Endothelial cell of coronary artery (primary cell): ENCODE measurements around the gene OR2W3. TPM values are rescaled to one million over a fixed set of nuclear protein-coding genes. Genes with fewer than 3 reads are reported as not detected.

ENCODE experiments used
- total RNA-seq: library from RNA; depleted of rRNA; stranded (reverse); fragments of >200 nt; gene quantifications from 2 replicates; pipeline ENCODE4 v1.2.3, GENCODE V29; 2014

The OR2W3 gene
- total RNA-seq, result not detected in 2 replicates

DNA sequence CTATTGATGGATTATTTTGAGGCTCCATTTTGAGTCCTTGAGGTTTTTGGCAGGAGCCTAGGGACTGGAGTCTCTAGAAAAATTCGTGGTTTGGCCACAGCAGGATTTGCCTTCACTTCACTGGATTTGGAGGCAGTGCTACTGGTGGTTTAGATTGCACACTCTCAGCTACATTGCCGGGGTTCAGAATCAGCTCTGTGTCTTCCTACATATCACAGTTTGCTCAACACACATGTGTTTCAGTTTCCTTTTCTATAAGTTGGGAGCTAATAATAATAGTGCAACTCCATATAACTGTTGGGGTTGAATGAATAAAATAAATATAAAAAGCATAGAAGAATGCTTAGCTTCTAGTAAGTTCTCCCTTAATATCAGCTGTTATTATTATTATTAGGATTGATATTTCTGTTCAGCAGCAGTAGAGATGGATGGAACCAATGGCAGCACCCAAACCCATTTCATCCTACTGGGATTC, at the start of gene OR2W3:
Gene OR2W3, plus strand, starts transcription at position 425 of the 475 bp plus-strand sequence. Its CDS starts 0 bp downstream, at position 425.

DNA sequence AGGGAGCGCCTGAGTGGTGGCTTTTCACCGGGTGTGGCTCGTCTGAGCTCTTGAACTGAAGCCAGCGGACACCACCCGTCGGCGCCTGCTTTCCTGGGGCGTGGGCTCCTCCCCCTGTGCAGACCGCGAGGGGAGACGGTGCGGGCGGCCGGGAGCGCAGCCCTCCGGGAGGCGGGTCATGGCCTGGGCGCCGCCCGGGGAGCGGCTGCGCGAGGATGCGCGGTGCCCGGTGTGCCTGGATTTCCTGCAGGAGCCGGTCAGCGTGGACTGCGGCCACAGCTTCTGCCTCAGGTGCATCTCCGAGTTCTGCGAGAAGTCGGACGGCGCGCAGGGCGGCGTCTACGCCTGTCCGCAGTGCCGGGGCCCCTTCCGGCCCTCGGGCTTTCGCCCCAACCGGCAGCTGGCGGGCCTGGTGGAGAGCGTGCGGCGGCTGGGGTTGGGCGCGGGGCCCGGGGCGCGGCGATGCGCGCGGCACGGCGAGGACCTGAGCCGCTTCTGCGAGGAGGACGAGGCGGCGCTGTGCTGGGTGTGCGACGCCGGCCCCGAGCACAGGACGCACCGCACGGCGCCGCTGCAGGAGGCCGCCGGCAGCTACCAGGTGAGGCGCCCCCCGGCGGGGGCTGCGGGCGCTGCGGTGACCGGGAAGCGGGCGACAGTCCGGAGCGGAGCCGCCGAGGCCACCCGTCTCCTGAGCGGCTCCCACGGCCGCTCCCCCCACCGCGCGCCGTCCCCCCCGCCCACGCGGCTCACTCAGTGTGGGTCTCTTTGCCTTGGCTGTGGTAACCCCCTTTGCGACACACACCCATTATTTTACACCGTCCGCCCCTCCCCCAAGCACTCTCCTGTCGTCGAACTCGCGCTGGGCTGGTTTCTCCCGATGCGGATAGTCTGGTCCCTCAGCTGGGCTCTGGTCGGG, 38.1 kb upstream of the OR2W3 start, which contains the start of gene TRIM58:
Gene TRIM58, plus strand, starts transcription at position 119 of the 916 bp plus-strand sequence. Its CDS starts 60 bp downstream, at position 179.

DNA sequence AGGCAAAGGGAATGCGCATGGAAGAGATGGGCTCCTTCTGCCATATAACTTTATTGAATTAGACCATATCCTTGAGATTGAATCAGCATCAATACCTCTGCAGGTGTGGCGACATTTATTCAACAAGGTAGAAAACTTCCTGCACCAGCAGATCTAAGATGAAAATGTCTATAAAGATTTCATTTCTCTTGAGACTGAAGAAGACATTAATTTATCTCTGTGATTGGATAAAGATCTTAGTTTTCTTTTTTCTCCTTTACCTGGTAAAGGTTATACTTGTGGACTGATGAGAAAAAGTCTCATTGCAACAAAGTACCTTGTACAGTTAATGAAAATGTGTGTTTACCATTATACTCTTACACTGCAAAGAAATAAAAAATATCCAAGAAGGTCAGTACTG, 24.6 kb downstream of the OR2W3 start, which contains the start of gene OR2T8:
Gene OR2T8, plus strand, starts transcription at position 301 of the 400 bp plus-strand sequence. CDS start 766 bp downstream, outside the sequence.

DNA sequence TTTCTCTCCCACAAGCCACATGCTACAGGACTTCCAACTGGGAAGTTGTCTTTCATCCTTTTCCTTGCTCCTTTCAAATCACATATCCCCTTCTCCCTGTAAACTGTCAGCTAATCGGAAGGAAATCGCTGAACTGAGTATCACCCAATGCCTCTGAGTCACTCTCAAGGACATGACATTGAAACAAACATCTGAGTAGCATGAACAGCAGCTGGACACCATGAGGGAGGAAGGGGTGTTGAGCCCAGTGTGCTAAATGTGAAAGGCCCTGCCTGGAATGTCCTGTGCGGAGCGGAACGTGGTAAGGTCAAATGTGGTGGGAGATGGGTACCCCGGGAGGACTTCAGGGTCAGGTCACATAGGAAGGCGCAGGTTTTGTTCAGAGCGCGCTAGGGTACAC, 29.5 kb downstream of the OR2W3 start, which contains the start of gene OR2AJ1:
Gene OR2AJ1, plus strand, starts transcription at position 22 of the 400 bp plus-strand sequence. CDS start 8,880 bp downstream, outside the sequence.

Other genes starting within 250 kb of the OR2W3 start
- not detected in 2 replicates for gene OR13G1, start 215.8 kb upstream of the OR2W3 start, total RNA-seq
- gene OR6F1, start 178.9 kb upstream of the OR2W3 start, total RNA-seq, result not detected in 2 replicates
- not detected in 2 replicates for gene OR14K1, start 157.0 kb upstream of the OR2W3 start, total RNA-seq
- not detected in 2 replicates for gene OR14A2, start 147.4 kb upstream of the OR2W3 start, total RNA-seq
- not detected in 2 replicates for gene OR1C1, start 135.0 kb upstream of the OR2W3 start, total RNA-seq
- gene OR14A16, start 71.5 kb upstream of the OR2W3 start, total RNA-seq, result not detected in 2 replicates
- not detected in 2 replicates for gene OR11L1, start 53.7 kb upstream of the OR2W3 start, total RNA-seq
- under 0.01 and 0.09 TPM in 2 replicates for gene TRIM58, start 38.4 kb upstream of the OR2W3 start, total RNA-seq
- gene OR2T8, start 24.7 kb downstream of the OR2W3 start, total RNA-seq, result not detected in 2 replicates
- not detected in 2 replicates for gene OR2AJ1, start 29.3 kb downstream of the OR2W3 start, total RNA-seq
- not detected in 2 replicates for gene OR2L8, start 53.3 kb downstream of the OR2W3 start, total RNA-seq
- gene OR2AK2, start 69.6 kb downstream of the OR2W3 start, total RNA-seq, result not detected in 2 replicates
- not detected in 2 replicates for gene OR2L5, start 118.1 kb downstream of the OR2W3 start, total RNA-seq
- not detected in 2 replicates for gene OR2L2, start 134.5 kb downstream of the OR2W3 start, total RNA-seq
- not detected in 2 replicates for gene OR2L3, start 151.2 kb downstream of the OR2W3 start, total RNA-seq
- gene OR2L13, start 199.6 kb downstream of the OR2W3 start, total RNA-seq, result not detected in 2 replicates
- gene OR2M5, start 249.6 kb downstream of the OR2W3 start, total RNA-seq, result not detected in 2 replicates